Hematopoietic multipotent progenitor cell treated with erythropoietin and hydrocortisone succinate and interleukin-3 and kit ligand, for 15 days (in vitro differentiated cells): Measurements from ENCODE around the gene MYO18A.

Experiments
- DNase-seq: peaks from one replicate; pipeline ENCODE4 v3.0.0-alpha.2; 2015; ENCODE audit warnings: low spot score

Gene MYO18A

DNA sequence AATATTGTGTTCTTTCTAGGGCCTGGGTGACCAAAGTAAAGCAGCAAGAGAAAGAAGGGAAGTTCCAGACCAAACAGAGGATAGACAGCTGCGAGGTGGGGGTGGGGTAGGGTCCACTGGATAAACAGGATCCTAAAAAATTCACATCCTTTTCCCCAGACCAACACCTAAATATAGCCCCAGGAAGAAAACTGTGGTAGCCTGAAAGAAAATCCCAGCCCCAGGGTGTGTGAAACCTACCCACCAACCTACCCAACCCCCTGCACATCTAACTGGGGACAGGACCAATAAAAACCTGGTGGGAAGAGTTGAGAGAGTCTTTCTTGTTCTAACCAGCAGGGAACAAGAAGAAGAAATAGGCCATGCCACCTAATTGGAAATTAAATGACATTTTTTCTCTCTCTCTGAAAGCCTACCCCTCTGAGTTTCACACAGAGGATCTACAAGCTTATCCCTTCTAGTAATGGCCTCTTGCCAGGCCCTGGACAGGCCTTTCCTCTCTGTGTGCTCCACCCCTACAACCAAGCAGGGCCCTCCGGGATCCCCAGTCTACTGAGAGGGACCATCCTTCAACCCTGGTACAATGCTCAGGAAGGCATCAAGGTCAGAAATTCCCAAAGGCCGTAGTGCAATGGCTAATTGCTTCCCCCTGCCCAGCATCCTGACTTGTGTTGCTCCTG lies 12.0 kb downstream of the MYO18A start:
- DNase-seq = no peak

DNA sequence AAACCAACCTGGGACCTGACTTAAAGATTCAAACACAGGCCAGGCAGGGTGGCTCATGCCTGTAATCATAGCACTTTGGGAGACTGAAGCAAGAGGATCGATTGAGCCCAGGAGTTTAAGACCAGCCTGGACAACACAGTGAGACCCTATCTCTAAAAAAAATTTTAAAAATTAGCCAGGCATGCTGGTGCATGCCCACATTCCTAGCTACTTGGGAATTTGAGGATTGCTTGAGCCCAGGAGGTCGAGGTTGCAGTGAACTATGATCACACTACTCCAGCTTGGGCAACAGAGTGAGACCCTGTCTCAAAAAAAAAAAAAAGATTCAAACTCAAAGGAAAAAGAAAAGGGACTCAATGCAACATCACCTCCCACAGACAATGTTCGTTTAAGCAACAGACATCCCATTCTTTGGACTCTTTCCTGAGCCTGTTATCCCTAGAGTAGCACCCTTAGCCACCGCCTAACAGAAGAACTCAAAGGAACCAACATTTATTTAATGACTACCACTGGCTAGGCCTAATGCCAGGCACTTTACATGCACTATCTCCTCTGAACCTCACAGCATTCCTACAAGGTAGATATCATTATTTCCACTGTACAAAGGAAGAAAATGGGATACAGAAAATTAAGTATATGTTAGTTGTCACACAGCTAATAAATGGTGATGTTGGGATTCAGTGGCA lies 12.7 kb downstream of the MYO18A start:
- no peak for DNase-seq

DNA sequence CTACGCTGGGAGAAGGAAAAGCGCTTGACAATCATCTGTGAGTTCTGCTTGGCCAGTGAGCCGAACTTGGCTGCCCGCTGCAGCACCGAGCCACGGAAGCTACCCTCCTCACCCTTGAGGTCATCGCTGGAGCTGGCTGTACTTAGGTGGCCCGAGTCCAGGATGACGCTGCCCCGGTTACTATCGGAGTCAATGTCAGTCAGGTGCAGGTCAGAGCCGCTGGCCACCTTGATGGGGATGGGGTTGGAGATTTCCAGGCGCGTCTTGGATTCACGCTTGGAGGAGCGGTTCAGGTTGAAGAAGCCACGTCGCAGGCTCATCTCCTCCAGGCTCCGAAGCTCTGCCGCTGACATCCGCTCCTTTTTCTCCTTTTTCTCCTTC lies 13.7 kb downstream of the MYO18A start:
- DNase-seq = no peak

DNA sequence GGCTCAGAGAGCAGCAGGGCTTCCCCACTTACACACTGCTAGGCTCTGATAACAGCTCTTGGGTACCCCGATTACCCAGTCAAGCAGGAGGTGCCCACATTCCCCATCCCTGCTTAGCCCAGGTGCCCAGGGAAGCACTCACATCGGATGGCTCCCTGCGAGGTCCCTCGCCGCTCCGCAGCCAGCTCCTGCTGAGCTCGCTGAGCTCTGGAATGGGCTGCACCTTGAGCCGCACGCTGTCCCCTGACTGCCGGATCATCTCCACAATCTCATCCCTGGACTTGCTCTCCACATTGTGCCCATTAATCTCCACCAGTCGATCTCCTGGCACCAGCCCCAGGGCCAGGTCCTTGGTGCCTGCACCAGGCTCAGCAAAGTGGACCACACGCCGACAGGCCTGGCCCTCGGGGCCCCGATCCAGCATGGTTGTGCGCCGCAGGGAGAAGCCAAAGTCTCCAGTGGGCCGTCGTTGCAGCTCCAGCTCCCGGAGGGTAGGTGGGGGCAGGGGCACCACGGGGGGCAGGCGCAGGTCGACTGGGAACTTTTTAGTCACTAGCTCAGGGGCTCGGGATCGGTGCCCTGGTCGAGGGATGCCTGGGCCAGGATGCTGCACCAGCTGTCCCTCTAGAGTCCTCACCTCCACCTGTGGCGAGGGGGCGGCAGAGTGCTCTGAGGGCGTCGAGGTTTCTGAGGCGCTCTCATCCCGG lies 14.2 kb downstream of the MYO18A start:
- DNase-seq = no peak

DNA sequence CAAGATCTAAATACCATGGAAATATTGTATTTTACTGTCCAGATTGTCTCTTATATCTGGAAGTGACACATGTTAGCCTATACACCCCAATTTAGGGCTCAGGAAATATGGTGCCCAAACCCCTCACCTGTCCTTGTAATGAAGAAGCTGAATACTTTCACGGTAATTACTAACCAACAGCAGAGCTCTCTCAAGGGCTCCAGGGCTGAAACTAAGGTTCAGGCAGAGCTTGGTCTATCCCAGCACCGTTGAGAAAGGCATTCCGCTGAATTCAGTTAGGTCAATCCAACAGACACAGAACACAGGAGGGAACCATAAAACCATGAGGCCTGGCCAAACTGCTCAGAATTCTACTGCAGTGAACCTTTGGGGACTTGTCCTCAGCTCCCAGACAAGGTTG lies 14.9 kb downstream of the MYO18A start:
- DNase-seq = no peak

DNA sequence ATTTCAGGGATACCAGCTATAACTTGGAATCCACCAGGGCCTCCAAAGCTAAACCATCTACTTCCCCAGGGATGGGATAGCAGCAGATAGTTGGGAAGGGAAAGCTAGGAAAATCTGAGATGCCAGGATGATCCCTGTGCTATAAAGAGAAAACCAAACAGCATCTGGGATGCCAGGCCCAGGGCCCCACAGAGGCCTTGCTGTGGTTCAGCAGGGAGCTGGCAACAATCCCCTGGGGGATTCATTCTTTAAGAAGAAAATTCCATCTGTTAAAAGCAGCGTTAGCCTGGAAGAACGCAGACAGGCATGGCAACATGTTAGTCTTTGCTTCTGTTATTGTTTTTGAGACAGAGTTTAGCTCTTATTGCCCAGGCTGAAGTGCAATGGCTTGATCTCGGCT lies 16.6 kb downstream of the MYO18A start:
- DNase-seq = no peak

DNA sequence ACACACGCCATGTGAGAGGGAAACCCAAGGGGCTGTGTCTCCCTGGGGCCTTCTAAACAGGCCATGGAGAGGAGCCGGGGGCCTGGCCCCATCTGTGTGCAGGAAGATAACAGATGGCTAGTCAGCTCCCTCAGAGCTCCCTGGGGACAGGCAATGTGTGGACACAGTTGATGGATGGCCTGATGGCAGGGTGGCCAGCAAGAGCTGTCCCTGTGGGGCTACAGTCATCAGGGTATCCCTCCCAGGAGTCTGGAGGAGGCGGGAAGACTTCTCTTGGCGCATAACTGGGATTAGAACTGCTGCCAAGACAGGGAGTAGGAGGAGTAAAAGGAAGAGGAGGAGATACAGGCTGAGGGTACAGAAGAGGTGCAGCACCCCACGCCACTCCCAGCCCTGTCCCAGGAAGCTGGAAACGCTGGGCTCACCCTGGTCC lies 17.3 kb downstream of the MYO18A start:
- DNase-seq = peak; percentile 47

DNA sequence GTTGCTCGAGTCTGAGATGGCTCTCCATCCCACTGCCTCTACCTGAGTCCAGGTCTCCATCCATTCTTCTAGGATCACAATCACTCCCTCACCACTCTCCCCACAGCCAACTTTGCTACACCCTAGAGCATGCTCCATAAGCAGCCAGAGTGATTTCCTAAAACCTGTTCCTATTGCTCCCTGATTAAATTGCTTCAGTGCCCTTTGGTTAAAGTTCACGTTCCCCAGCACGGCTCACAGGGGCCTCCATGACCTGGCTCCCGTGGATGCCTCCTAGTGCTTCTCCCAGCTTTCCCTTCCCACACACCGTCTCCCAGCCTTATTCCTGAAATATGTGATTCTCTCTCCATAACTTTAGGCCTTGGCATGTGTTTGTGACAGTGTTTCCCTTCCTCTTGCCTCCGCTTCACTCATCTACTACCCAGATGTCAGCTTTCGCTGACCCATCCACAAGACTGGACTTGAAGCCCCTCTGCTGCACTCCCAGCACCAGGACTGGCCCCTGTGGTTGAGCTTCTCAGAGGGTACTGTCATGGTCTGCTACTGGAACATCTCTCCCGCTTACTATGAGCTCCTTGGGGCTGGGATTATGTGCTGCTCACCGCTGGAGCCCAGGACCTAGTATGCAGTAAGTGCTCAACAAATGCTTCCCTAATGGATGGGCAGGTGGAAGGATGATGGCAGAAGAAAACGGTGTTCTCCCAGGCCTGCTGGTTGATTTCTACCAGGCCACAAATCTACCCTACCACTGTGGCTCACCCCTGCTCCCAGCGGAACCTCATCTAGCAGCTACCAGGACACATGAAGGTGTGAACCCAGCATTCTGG lies 17.9 kb downstream of the MYO18A start:
- DNase-seq = no peak

DNA sequence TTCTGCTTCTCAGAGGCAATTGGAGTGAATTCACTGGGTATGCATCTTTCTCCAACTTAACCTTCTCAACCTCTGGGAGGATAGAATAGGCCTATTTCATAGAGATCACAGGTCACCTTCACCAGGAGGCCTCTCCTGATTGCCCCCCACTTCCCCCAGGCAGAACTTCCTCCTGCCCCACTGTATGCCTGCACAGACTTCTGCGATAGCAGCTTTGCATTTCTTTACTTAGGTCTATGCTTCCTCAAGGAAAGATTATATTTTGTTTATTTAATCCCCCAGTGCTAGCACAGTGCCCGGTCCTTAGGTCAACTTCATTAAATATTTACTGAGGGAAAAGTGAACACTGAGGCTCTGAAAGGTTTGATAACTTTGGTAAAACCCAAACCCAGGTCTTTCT lies 19.9 kb downstream of the MYO18A start:
- DNase-seq = no peak

DNA sequence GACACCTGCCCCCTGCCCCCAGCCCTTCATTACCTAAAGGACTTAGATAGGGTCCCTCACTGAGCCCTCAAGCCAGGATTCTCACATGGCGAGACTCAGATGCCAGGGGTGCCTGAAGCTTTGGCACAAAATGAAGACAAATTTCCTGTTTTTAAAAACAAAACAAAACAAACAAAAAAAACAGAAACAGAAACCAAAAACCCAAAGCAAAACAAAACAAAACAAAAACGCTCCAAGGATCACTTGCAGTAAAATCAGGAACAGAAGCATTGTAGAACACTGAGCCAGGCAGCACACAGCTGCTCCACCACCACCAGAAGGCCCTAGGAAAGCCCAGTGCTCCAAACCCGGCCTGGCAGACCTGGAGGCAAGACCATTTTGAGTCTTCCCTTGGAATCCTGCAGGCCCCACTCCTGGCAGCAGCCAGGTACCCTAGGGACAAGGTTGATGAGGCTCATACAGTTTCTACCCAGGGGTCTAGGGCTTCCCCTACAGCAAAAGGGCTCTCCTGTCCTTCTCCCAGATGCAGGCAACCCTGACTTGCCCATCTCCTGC lies 20.8 kb downstream of the MYO18A start:
- DNase-seq = no peak

DNA sequence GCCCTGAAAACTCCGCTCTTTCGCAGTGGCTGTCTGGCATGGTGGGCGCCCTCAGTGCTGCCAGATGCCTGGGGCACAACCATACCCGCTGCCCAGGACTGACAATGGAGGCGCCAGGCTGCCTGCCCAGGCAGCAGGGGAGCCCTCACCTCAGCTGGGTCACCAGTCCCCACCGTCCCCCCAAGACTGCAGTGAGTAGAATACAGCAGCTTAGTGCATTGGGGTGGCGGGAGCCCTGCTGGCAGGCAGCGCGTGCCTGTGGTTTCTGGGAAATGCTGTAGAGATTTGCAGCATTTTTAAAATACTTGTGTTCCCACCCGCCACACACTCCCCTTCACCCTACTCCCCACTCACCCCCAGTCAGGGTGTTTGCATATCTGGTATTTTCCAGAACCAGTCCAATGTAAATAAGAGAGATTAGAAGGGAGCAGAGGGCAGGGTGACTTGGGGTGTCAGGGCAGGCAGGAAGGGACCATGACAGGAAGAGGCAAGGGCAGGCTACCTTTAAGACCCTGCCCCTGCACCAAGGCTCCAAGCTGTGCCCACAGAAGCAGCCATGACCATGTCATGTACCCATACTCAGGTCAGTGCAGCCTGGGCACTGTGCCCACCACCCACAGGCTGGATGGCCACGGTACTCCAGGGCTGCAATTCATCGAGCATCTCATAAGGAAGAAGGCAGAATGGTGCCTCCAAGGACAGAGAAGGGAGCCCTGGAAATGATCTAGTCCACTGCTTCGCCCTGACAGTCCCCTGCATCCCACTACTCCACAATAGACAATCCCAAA lies 21.5 kb downstream of the MYO18A start:
- no peak for DNase-seq

DNA sequence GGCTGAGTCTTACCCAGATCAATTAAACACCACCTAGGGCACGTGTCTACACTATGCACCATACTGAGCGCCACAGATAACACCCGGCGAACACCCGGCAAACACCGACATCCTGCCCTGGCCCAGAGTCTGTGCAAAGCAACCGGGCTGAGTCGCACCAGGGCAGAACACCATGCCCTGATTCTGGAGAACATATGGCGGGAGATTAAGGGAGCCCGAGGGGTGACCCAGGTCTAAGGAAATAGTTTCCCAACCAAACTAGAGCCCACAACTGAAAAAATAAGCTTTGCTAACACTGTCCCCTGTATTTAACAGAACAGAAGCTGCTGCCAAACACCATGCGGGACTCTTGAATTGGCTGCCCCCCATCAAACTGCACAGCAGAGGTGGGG lies 22.1 kb downstream of the MYO18A start:
- DNase-seq = no peak

DNA sequence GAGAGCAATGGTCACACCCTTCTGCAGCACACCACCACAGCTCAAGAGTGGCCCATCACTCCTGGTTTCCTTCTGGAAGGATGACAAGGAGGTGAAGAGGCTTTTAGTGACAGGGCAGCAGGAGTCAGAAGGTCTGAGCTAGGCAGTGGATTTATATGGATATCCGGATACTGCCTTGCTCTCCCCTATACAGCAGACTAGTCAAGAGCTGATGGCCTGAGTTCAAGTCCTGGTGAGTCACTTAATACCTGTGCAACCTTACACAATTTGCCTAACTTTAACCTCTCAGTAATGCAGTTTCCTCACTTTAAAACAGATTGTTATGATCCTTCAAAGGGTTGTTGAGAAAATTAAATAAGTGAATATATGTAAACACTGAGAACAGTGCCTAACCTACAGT lies 22.9 kb downstream of the MYO18A start:
- DNase-seq = no peak

DNA sequence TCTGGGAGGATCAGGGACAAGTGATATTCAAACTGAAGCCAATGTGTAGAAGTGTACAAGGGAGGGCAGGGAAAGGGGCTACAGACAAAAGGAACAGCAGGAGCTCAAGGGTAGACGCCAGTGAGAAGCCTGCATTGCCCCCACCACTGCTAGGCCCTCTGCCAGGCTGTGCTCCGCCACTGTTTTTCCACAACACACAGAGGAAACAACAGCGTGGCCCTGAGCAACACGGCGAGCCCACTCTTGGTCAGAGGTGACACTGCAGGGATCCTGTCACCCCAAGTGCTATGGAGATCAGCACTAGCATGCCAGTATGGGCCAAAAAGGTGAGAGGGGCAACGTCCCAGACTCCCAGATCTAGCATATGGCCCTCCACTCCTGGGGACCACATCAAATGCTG lies 23.4 kb downstream of the MYO18A start:
- no peak for DNase-seq

DNA sequence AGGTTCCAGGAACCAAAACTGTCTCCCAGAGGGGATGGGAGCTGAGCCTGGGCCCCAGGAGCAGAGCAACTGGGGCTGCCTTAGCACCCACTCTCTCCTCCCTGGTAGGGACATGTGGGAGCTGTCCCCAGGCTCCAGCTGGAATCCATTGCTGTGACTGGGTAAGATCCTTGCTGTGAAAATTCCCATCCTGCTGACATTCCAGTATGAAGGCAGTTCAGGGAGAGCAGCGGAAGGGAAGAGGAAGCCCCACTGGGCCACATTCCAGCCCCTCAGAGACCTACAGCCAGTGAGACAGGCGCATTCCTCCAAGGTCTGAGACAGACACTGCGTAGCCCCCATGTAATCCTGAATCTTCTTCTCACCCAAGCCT lies 24.2 kb downstream of the MYO18A start:
- no peak for DNase-seq

DNA sequence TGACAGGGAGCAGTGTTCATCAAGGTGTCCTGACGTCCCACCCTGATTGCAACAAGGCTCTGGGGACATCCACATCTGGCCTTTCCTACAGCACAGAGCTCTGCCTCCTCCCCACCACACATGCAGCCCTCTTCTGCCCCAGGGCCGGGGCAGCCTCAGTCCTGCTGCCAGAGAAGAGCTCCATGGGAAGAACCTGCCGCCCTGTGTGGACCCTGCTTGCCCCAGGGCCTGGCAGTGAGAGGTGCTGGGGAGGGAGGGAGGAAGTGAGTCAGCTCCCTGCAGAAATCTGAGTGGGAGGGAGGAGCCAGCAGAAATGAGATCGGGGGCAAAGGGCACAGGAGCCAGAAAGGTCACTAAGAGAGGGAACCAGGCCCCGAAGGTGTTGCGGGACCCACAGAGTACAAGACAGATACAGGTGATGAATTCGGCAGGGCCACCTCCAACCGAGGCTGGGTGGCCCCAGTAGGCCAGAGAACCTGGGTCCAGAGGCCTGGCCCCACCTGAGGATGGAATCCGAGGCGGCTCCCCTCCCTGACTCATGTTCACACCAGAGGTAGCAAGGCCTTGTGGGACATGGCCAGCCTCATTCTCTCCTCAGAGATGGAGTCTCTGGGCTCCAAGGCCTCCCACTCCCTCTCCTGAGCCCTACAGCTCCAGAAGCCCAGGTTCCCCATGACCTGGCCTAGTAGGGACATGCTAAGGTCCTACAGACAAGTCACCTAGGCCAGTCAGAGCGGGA lies 24.8 kb downstream of the MYO18A start:
- DNase-seq = no peak

DNA sequence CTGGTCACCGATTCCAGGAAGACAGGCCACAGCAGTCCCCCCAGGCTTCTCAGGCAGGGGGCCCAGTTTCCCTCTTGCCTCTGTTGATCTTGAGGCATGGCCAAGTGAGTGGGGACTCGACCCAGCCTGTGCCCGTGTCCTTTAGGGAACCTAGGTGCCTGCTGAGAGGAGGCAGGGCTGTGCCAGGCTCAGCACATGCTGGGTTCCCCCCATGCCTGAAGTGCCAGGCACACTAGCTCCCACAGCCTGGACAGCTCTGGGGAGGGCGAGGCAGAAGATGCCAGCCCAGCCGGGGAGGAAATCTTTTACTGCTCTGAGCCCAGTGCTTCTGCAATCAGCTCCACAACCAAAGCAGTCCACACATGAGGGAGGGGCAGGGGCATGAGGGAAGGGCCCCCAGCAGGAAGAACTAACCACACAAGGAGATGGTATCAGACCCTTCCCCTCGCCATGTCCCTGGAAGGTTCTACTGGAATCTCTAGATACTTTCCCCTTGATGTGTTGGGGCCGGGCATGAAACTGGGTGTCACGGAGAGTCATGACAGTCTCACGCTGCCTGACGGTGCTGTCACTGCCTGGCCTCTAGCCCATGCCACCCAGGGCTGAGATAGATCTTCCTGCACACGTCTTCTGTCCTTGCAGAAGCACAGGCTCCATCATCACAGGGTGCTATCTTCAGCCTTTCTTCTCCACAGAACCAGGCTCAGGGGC lies 25.5 kb downstream of the MYO18A start:
- DNase-seq = no peak

DNA sequence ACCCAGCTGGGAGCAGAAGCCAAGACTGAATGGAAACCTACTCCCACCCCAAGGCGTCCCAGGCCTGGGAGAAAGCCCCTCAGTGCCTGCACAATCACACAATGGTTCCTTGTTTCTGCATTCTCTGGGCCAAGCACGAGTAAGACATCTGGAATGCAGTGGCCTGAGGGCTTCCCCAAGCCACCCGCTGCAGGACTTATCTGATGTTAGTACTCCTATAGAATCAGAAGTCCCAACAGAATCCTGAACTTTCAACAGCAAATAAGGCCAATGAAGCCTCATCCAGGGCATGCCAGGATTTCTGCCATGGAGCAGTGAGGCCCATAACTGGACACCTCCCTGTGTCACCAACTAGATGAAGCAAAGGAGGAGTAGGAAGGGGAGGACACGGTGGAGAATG lies 28.6 kb downstream of the MYO18A start:
- DNase-seq = no peak

DNA sequence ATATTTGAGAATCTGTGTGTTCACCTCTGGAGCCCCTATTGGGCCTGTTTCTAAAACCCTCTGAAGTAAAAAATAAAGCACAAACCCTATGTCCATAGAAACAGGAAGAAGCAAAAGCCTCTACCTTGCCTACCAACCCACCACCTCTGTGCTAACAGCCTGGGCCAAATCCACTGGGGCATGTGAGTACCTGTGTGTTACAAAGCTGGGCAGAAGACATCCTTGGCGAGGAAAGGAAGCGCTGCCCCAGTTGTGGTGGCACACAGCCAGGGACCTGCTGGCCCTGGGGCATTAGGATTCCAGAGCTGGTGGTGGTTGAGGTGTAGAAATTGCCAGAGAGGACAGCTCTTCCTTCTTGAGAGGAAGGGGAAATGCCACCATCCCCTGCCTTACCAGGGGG lies 30.0 kb downstream of the MYO18A start:
- no peak for DNase-seq

DNA sequence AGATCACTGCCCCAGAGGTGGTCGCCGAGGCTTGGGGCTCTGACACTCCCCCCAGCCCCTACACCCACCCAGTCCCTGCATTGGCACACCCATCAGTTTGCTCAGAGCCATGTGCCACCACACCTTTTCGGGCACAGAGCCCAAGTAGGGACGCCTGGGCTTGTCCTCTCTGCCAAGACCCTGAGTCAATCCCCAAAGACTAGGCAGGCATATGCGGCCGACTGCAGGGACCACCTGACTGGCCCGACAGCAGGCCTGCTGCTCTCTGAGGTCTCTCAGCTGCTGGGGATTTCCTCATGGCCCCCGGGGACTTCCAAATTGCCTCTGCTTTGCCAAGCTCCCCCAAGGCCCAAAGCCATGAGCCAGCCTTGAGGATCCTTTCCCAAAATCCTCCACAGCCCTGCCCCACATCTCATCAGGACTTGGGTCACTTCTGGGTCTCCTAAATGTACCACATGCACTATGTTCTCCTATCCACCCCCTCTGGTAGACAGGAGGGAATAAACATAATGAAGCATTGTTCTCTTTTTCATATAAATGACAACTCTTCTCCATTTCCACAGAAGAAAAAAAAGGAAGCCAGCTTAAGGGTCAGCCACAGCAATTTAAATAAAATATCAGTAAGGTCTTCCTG lies 30.6 kb downstream of the MYO18A start:
- no peak for DNase-seq
